Right cardiac atrium (tissue), 5 donors: ENCODE results near the gene MEGF11. TPM values are rescaled to one million over a fixed set of nuclear protein-coding genes. Genes with fewer than 3 reads are reported as not detected.

ENCODE experiments used
- ATAC-seq, 2 donors: fragments of 200-7000 bp; cut with Tn5 transposase; one replicate each; pipeline versions ENCODE4 v1.8.0 to v1.9.1; 2020; ENCODE audit warnings: moderate library complexity in 2 of 2, mild to moderate bottlenecking in 1 of 2
- DNase-seq, 3 donors: peaks; one replicate each; pipeline ENCODE4 v3.0.0-alpha.2; 2020
- H3K27ac ChIP-seq: one replicate; pipeline ENCODE4 v1.5.1; 2013; ENCODE audit warnings: mild to moderate bottlenecking, low read length, control low read depth, moderate library complexity
- H3K27me3 ChIP-seq: one replicate; pipeline ENCODE4 v1.6.1; 2013; ENCODE audit not compliant: control insufficient read depth, insufficient read depth
- H3K4me1 ChIP-seq: one replicate; pipeline ENCODE4 v1.6.1; 2013; ENCODE audit warnings: low read length; ENCODE audit not compliant: control insufficient read depth, insufficient read depth
- H3K4me3 ChIP-seq: one replicate; pipeline ENCODE4 v1.5.1; 2013; ENCODE audit warnings: low read length, control low read depth
- H3K9me3 ChIP-seq: one replicate; pipeline ENCODE4 v1.6.1; 2013; ENCODE audit warnings: low read length; ENCODE audit not compliant: control insufficient read depth
- WGBS: extraction: QIAGEN DNeasy Blood & Tissue Kit; methylation state at CpG from one replicate; pipeline ENCODE4 v1.1.7; 2013; 5-methylcytosine and 5-hydroxymethylcytosine counted together
- intact Hi-C, 4 donors: fragments of 100-400 bp; cut with DNase I; formaldehyde crosslinking; loops; one replicate each; pipeline versions ENCODE4 v1.11.0 to v1.14.0; 2022 to 2023
- polyA plus RNA-seq: library from polyadenylated mRNA; stranded (reverse); fragments of 200-250 nt; gene quantifications from one replicate; pipeline ENCODE4 v1.2.3, GENCODE V29; 2013
- total RNA-seq, 4 donors: library from RNA; stranded (reverse); fragmentation: NEBNext Ultra II Directional; extraction: Animal tissue kit (Norgen Biotek cat#: 25700); gene quantifications; one replicate each; pipeline ENCODE4 v1.2.1, GENCODE V29; 2021
- donor health status: healthy with polysubstance abuse.
- donor health status: DM: no; HTN: yes; CAD: no.
- donor health status: DM: no; HTN: no; CAD: no.
- donor health status: DM: no; HTN: yes; CAD: no; lungs with severe emphysema.
- donor health status: DM: yes; HTN: yes; CAD: no.

Gene MEGF11
- total and polyA plus RNA-seq, 5 donors, result 0.08 to 0.11 (median 0.11) TPM; not detected in 2

DNA sequence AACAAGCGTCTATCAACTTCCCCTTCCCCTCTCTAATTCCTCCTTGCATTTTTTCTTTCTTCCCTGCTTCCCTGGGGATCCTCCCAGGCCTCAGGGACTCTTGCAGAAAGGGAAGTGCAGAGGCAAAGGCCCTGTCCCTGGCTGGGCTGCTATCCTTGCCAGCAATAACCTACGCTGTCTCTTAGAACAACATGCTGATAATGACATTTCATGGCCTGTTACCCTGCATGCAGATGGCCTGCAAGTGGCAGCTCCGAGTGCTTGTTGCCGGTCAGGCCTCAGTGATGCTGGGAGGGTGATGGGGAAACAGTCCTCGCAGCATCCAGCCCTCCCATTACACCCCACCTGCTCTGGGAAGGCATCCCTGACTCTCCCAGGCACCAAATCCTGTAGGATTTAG lies 216.7 kb downstream of the MEGF11 start:
- no peak for DNase-seq
- H3K4me3 ChIP-seq, result no peak overlapping the region
- intact Hi-C loops, result no loop called here
- no peak for ATAC-seq
- H3K27me3 ChIP-seq, result no peaks in the 10 kb centered on the region
- H3K27ac ChIP-seq, result no peak overlapping the region
- peaks cover 6% of the 10 kb centered on the region for H3K4me1 ChIP-seq
- H3K9me3 ChIP-seq, result no peaks in the 10 kb centered on the region
- WGBS, result 54% methylated on average over 5 of the region's 5 CpGs

DNA sequence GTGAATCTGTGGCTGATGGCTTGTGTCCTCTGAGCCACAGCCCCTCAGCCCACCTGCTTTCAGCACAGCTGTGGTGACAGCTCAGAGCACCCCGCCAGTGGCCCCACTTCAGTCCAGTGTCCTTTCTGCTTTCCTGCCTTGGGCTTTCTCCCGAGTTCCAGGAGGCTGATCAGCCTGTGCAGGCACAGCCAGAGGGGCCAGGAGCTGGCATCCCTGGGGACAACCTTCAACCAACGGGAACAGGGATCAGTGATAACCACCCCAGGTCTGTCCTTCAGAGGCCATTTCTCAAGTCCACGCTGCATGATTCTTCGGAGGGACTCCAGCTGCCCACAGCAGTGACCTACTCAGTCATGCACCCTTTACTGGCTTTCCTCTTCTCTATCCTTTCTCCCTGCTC lies 217.6 kb downstream of the MEGF11 start:
- H3K9me3 ChIP-seq, result no peaks in the 10 kb centered on the region
- no peak overlapping the region for H3K4me3 ChIP-seq
- intact Hi-C loops, result no loop called here
- ATAC-seq (no peak), DNase-seq (no peak)
- H3K27ac ChIP-seq, result no peak overlapping the region
- WGBS, result 60% methylated on average over 5 of the region's 5 CpGs
- peaks cover 6% of the 10 kb centered on the region for H3K4me1 ChIP-seq
- no peaks in the 10 kb centered on the region for H3K27me3 ChIP-seq

DNA sequence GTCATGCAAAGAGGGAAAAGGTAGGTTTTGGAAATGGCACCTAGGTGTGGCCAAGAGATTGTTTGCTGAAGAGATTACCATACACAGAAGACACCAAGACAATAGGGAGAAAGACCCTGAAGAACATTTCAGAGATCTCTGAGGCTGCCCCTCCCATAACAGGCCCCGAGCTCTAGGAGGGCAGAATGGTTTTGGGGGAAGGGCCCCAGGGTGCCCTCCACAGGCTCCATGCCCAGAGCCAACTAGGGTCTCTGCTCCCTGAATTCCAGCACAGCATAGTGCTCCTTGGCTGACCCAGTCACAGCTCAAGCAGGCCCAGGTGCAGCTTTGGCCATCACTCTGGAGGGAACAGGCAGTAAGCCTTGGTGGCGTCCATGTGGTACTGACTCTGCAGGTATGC lies 220.4 kb downstream of the MEGF11 start:
- H3K4me1 ChIP-seq, result no peaks in the 10 kb centered on the region
- H3K27me3 ChIP-seq, result no peaks in the 10 kb centered on the region
- intact Hi-C loops, result no loop called here
- H3K4me3 ChIP-seq, result no peak overlapping the region
- no peaks in the 10 kb centered on the region for H3K9me3 ChIP-seq
- no peak for DNase-seq
- no peak for ATAC-seq
- WGBS, result 95% methylated on average over 2 of the region's 2 CpGs
- H3K27ac ChIP-seq, result no peak overlapping the region

DNA sequence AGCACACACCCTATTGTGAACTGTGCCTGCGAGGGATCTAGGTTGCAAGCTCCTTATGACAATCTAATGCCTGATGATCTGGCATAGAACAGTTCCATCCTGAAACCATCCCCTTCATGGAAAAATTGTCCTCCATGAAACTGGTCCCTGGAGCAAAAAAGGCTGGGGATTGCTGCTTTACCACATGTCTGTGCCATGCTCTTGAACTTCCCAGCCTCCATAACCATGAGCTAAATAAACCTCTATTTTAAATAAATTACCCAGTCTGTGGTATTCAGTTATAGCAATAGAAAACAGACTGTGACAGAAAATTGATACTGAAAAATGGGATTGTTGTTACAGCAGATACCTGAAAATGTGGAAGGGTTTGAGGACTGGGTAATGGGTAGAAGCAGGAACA lies 221.5 kb downstream of the MEGF11 start:
- intact Hi-C loops, result no loop called here
- DNase-seq, result no peak
- no peak for ATAC-seq
- H3K27ac ChIP-seq, result no peak overlapping the region
- no peak overlapping the region for H3K4me3 ChIP-seq
- H3K27me3 ChIP-seq, result no peaks in the 10 kb centered on the region
- WGBS, result 89% methylated on average over 1 of the region's 1 CpG
- no peaks in the 10 kb centered on the region for H3K4me1 ChIP-seq
- no peaks in the 10 kb centered on the region for H3K9me3 ChIP-seq

DNA sequence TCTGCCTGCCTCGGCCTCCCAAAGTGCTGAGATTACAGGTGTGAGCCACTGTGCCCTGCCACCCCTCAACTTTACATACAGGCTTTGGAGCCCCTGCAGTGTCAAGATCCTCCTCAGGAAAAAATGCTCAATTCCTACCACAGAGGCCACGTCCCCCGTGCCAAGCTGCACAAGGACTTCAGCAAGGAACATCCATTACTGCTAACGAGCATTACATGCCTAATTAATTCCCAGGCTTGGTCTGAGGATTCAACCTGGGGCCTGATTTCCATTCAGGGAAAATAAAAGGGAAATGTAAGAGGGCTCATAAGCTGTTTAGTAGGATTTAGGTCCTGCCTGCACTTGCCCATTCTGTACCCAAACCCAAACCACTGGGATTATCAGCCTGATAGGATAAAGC lies 222.9 kb downstream of the MEGF11 start:
- intact Hi-C loops, result no loop called here
- WGBS, result 82% methylated on average over 4 of the region's 4 CpGs
- no peak for DNase-seq
- no peak overlapping the region for H3K4me3 ChIP-seq
- H3K9me3 ChIP-seq, result no peaks in the 10 kb centered on the region
- ATAC-seq, result no peak
- H3K27ac ChIP-seq, result no peak overlapping the region
- H3K4me1 ChIP-seq, result no peaks in the 10 kb centered on the region
- H3K27me3 ChIP-seq, result no peaks in the 10 kb centered on the region

DNA sequence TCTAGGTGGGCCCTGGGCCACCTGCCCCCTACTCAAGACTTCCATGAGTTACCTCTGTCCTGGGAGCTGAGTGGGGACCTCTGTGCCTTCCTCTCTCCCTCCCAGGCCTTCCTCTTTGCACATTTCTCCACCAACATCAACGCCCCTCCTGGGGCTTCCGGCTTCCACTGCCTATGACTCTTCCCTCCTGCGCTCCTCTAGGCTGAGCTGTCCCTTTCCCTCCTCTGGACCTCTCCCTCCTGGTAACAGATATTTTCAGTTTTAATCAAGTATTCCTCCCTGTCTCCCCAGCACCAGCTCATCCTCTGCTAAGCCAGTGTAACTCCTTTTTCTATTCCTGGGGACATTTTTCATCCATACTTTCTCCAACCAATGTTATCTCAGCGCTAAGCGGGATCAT lies 223.9 kb downstream of the MEGF11 start:
- 80% methylated on average over 5 of the region's 5 CpGs for WGBS
- ATAC-seq, result no peak
- Histone ChIP-seq H3K27ac (no peak overlapping the region), H3K27me3 (no peaks in the 10 kb centered on the region), H3K4me1 (no peaks in the 10 kb centered on the region), H3K4me3 (no peak overlapping the region), H3K9me3 (no peaks in the 10 kb centered on the region)
- DNase-seq, result no peak
- intact Hi-C loops, result no loop called here

DNA sequence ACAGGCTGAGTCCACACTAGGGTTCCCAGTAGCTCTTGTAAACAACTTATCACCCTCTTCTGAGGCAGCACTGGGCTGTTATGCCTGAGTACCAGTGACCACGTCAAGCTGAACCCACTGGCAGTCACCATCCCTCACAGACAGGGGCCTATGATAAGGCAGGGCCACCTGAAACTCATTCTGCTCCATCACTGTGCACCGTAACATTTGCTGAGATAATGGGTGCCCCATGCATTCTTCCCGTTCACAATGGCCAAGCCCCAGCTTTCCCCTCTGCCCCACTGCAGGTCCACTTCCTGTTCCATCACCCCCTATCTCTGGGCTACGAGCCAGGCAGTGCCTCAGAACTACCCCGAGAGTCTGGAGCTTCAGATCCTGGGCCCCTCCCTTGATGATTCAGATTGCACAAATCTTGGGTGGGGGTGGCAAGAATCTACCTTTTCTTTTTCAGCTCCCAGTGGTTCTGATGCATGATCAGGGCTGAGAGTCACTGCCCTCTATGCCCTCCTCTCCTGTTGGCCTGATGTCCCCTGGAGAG lies 226.2 kb downstream of the MEGF11 start:
- WGBS, result 29% methylated on average over 5 of the region's 5 CpGs
- Histone ChIP-seq H3K4me1 (no peaks in the 10 kb centered on the region), H3K4me3 (no peak overlapping the region), H3K27me3 (no peaks in the 10 kb centered on the region), H3K27ac (no peak overlapping the region), H3K9me3 (no peaks in the 10 kb centered on the region)
- no peak for ATAC-seq
- intact Hi-C loops, result no loop called here
- DNase-seq, result no peak

DNA sequence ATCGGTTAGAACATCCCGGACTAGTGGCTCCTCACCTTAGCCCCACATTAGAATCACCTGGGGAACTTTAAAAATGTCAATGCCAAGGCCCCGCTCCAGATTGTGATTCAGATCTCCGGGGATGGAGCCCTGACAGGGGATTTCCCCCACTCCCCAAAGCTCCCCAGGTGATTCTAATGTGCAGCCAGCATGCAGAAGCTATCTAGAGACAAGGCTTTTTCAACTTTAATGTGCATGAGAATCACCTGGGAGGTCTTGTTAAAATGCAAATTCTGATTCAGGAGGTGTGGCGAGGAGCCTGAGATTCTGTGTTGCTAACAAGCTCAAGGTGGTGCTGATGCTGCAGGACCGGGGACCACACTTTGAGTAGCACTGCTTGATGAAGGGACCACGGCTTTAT lies 227.6 kb downstream of the MEGF11 start:
- DNase-seq (no peak), ATAC-seq (no peak)
- intact Hi-C loops, result no loop called here
- Histone ChIP-seq H3K27ac (no peak overlapping the region), H3K27me3 (no peaks in the 10 kb centered on the region), H3K4me3 (no peak overlapping the region), H3K4me1 (no peaks in the 10 kb centered on the region), H3K9me3 (no peaks in the 10 kb centered on the region)
- 54% methylated on average over 7 of the region's 7 CpGs for WGBS

DNA sequence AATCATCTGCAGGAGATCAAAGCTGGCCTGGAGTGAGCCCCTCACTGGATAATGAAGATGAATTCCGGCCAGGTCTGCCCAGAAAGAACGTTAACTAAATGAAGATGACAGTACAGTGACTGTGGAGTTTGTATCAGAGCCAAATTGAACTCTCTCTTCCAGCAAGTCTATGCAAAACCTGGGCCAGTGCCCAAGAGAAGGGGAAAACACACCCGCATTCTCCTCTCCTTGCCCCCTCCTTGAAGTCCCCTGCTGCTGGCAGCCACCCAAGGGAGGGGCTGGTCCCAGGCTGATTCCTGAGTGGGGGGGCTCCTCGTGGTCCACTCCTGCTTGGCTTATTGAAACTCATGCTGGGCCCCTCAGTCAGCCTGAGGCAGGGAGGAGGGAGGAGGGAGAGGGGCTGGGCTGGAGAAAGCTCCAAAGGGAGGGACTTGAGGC lies 228.5 kb downstream of the MEGF11 start:
- DNase-seq, result no peak
- intact Hi-C loops, result no loop called here
- no peak overlapping the region for H3K4me3 ChIP-seq
- no peaks in the 10 kb centered on the region for H3K4me1 ChIP-seq
- H3K27me3 ChIP-seq, result no peaks in the 10 kb centered on the region
- H3K27ac ChIP-seq, result no peak overlapping the region
- 4% methylated on average over 4 of the region's 4 CpGs for WGBS
- ATAC-seq, result no peak
- H3K9me3 ChIP-seq, result no peaks in the 10 kb centered on the region

DNA sequence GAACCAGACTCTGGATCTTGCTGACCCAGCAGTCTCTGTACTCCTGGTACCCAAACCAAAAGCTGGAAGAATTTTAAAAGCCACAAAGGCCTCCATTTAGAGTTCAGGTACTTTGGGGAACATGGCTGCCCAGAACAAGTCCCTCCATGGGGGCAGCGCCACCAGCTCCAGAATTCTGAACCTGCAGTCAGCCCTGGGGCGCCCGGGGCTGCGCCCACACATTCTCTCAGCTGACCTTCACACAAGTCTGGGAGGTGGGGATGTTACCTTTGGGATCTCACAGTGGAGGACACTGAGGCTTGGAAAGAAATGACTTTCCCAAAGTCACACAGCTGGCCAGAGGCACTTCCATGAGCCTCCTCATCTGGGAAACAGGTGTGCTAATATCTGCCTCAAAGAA lies 229.4 kb downstream of the MEGF11 start:
- intact Hi-C loops, result no loop called here
- Histone ChIP-seq H3K4me3 (no peak overlapping the region), H3K9me3 (no peaks in the 10 kb centered on the region), H3K27me3 (no peaks in the 10 kb centered on the region), H3K27ac (no peak overlapping the region), H3K4me1 (no peaks in the 10 kb centered on the region)
- ATAC-seq (no peak), DNase-seq (no peak)
- 95% methylated on average over 4 of the region's 4 CpGs for WGBS

DNA sequence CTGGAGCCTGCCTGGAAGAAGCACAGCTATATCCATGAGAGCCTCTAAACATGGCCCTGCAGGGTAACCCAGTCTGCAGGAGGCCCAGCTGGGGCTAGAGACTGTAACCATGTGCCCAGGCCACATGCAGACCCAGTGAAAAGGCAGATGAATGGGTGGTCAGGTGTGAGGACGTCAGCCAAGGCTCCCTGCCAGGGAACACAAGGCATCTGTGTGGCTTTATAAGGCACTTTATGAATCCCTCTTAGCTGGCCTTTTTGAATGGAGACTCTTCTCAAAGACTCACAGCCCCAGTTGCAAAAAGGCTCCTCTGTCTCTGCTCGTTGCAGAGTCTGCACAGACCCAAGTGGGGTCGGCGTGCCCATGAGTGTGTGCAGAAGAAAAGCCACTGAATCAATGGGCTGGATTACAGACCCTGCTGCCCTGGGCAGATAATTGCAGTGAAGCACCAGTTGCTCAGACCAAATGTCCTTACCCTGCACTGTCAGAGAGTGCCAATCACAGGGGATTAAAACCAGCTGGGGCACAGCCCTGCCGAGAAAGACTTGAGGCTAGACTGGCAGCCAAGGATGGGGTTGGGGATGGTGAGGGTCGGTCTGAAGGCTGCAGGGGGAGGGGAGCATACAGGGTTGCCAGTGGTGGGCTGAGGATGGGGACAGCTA lies 230.1 kb downstream of the MEGF11 start:
- Histone ChIP-seq H3K27me3 (no peaks in the 10 kb centered on the region), H3K27ac (no peak overlapping the region), H3K9me3 (no peaks in the 10 kb centered on the region), H3K4me1 (no peaks in the 10 kb centered on the region), H3K4me3 (no peak overlapping the region)
- ATAC-seq, result no peak
- WGBS, result 51% methylated on average over 6 of the region's 6 CpGs
- DNase-seq, result no peak
- intact Hi-C loops, result no loop called here

DNA sequence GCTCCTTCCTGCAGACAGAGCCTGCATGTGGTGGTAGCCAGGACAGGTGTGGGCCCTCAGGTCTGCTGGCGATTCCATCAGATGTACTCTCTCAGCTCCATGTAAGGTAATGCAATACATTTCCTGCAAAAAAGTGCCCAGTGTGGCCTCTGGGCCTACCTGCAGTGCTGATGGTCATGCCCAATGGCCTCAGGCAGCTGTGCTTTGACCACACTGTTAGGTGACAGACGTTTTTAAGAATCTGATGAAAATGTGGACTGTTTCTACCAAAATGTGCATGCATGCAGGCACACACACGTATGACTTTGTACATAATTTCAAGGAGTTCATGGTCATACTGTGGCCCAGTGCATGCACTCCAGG lies 231.4 kb downstream of the MEGF11 start:
- no peak overlapping the region for H3K27ac ChIP-seq
- 78% methylated on average over 3 of the region's 3 CpGs for WGBS
- H3K27me3 ChIP-seq, result no peaks in the 10 kb centered on the region
- intact Hi-C loops, result no loop called here
- no peak overlapping the region for H3K4me3 ChIP-seq
- no peaks in the 10 kb centered on the region for H3K4me1 ChIP-seq
- no peaks in the 10 kb centered on the region for H3K9me3 ChIP-seq
- no peak for DNase-seq
- no peak for ATAC-seq
